IMR-90 (cell line): ENCODE measurements around the gene TMEM60. TPM values are rescaled to one million over a fixed set of nuclear protein-coding genes. Genes with fewer than 3 reads are reported as not detected.

Experiments used
- ATAC-seq: fragments of 200-7000 bp; cut with Tn5 transposase; 2 replicates; pipeline ENCODE4 v1.9.1; 2020; ENCODE audit warnings: low read depth, mild to moderate bottlenecking, moderate library complexity
- BruUV-seq: library from RNA; stranded (reverse); fragments of 400-500 nt; replicated peaks from 2 replicates; lab custom pipeline; 2021; lab: Mats Ljungman, UMichigan
- CTCF ChIA-PET: fragments of 300-600 bp; formaldehyde crosslinking; extraction: SDS; loops from one replicate; lab custom pipeline; 2021; ENCODE audit warnings: antibody characterized with exemption; lab: Yijun Ruan, JAX
- POLR2A ChIA-PET: fragments of 300-600 bp; sonication (Branson Sonifier 250); formaldehyde crosslinking; loops from one replicate; lab custom pipeline; 2022; ENCODE audit warnings: antibody characterized with exemption; ENCODE audit not compliant: unreplicated experiment; lab: Charles Lee
- DNase-seq: peaks from one replicate; pipeline ENCODE4 v3.0.0; 2013
- H2AFZ ChIP-seq: replicated peaks from 2 replicates; pipeline ENCODE3; 2013; ENCODE audit warnings: low read length, mild to moderate bottlenecking; ENCODE audit not compliant: poor library complexity
- H2AK5ac ChIP-seq: 2 replicates; pipeline ENCODE4 v1.6.1; 2013; ENCODE audit warnings: low read depth, low read length, inconsistent platforms
- H2AK9ac ChIP-seq: replicated peaks from 2 replicates; pipeline ENCODE3; 2013; ENCODE audit warnings: mild to moderate bottlenecking, low read depth, low read length, moderate library complexity; ENCODE audit not compliant: poor library complexity
- H2BK120ac ChIP-seq: 2 replicates; pipeline ENCODE4 v1.6.1; 2013; ENCODE audit warnings: low read depth, low read length, inconsistent platforms
- H2BK15ac ChIP-seq: 3 replicates; pipeline ENCODE4 v1.6.1; 2013; ENCODE audit warnings: low read depth, low read length, inconsistent platforms
- H2BK20ac ChIP-seq: 2 replicates; pipeline ENCODE4 v1.6.1; 2013; ENCODE audit warnings: low read depth, mild to moderate bottlenecking, inconsistent platforms, low read length, moderate library complexity
- H2BK5ac ChIP-seq: 2 replicates; pipeline ENCODE4 v1.6.1; 2013; ENCODE audit warnings: mild to moderate bottlenecking, low read depth, low read length, inconsistent platforms; ENCODE audit not compliant: poor library complexity, severe bottlenecking
- H3K14ac ChIP-seq: replicated peaks from 2 replicates; pipeline ENCODE4 v1.6.1; 2013; ENCODE audit warnings: low read depth, low read length, inconsistent platforms
- H3K18ac ChIP-seq: 2 replicates; pipeline ENCODE4 v1.6.1; 2013; ENCODE audit warnings: low read depth, low read length, control low read depth
- H3K23ac ChIP-seq: 2 replicates; pipeline ENCODE4 v1.6.1; 2013; ENCODE audit warnings: low read depth, low read length, inconsistent platforms
- H3K27ac ChIP-seq: 2 replicates; pipeline ENCODE4 v1.5.1; 2013; ENCODE audit warnings: mild to moderate bottlenecking, control low read depth, low read length; ENCODE audit not compliant: insufficient read depth
- H3K27me3 ChIP-seq: 2 replicates; pipeline ENCODE4 v1.6.1; 2013; ENCODE audit warnings: low read length; ENCODE audit not compliant: control insufficient read depth, insufficient read depth
- H3K36me3 ChIP-seq: 2 replicates; pipeline ENCODE4 v1.6.1; 2013; ENCODE audit warnings: low read length, mixed read lengths; ENCODE audit not compliant: control insufficient read depth, insufficient read depth
- H3K4ac ChIP-seq: 2 replicates; pipeline ENCODE4 v1.6.1; 2013; ENCODE audit warnings: low read depth, low read length, inconsistent platforms
- H3K4me1 ChIP-seq: 2 replicates; pipeline ENCODE4 v1.6.1; 2013; ENCODE audit warnings: low read length, mixed read lengths; ENCODE audit not compliant: control insufficient read depth, insufficient read depth
- H3K4me2 ChIP-seq: 2 replicates; pipeline ENCODE4 v1.6.1; 2013; ENCODE audit warnings: low read depth, mild to moderate bottlenecking, control low read depth, low read length, moderate library complexity
- H3K4me3 ChIP-seq: 2 replicates; pipeline ENCODE4 v1.5.1; 2013; ENCODE audit warnings: low read depth, mild to moderate bottlenecking, control low read depth, low read length, moderate library complexity; ENCODE audit not compliant: insufficient read depth
- H3K56ac ChIP-seq: 2 replicates; pipeline ENCODE4 v1.6.1; 2013; ENCODE audit warnings: low read length, inconsistent platforms; ENCODE audit not compliant: insufficient read depth; ENCODE audit errors: extremely low read depth
- H3K79me1 ChIP-seq, 2 experiments: 2 replicates each; pipeline ENCODE4 v1.6.1; 2013; ENCODE audit warnings: low read length in 2 of 2, inconsistent platforms in 1 of 2, low read depth in 1 of 2
- H3K9ac ChIP-seq: 2 replicates; pipeline ENCODE4 v1.6.1; 2013; ENCODE audit warnings: low read depth, low read length, control low read depth
- H3K9me1 ChIP-seq: 2 replicates; pipeline ENCODE4 v1.6.1; 2013; ENCODE audit warnings: low read length, inconsistent platforms; ENCODE audit not compliant: insufficient read depth
- H3K9me3 ChIP-seq: 2 replicates; pipeline ENCODE4 v1.6.1; 2013; ENCODE audit warnings: low read length; ENCODE audit not compliant: control insufficient read depth, insufficient read depth
- H4K20me1 ChIP-seq: 2 replicates; pipeline ENCODE4 v1.6.1; 2013; ENCODE audit warnings: low read length, inconsistent platforms; ENCODE audit not compliant: insufficient read depth
- H4K5ac ChIP-seq: 2 replicates; pipeline ENCODE4 v1.6.1; 2013; ENCODE audit warnings: mild to moderate bottlenecking, low read depth, low read length, control low read depth
- H4K8ac ChIP-seq, 2 experiments: 2 replicates each; pipeline ENCODE4 v1.6.1; 2013; ENCODE audit warnings: low read depth in 2 of 2, low read length in 2 of 2, control low read depth in 1 of 2, inconsistent platforms in 1 of 2
- H4K91ac ChIP-seq: 2 replicates; pipeline ENCODE4 v1.6.1; 2013; ENCODE audit warnings: low read depth, low read length, inconsistent platforms; ENCODE audit not compliant: insufficient read depth
- POLR2A ChIP-seq: IDR thresholded peaks from 2 replicates; pipeline ENCODE4 v1.6.1; 2012; ENCODE audit warnings: mild to moderate bottlenecking, low read depth, low read length
- RFX5 ChIP-seq: IDR thresholded peaks from 2 replicates; pipeline ENCODE4 v1.8.0; 2012; ENCODE audit warnings: low read depth, mild to moderate bottlenecking, low read length, moderate library complexity
- SMC3 ChIP-seq: fragments of 150-350 bp; IDR thresholded peaks from 2 replicates; pipeline ENCODE4 v1.6.1; 2016; ENCODE audit warnings: low read depth, mild to moderate bottlenecking, antibody characterized with exemption, low read length, moderate library complexity
- WGBS, 2 experiments: methylation state at CpG; one replicate each; pipeline versions ENCODE4 v1.1.5 to v1.1.7; 2013; ENCODE audit warnings: missing lambda C conversion rate in 2 of 2; ENCODE audit not compliant: insufficient read length in 1 of 2; ENCODE audit errors: extremely low coverage in 2 of 2; 5-methylcytosine and 5-hydroxymethylcytosine counted together
- dilution Hi-C: fragments of 300-500 bp; cut with HindIII; formaldehyde crosslinking; loops from one replicate; pipeline ENCODE4 v1.14.3; 2018; ENCODE audit warnings: low sequenced_read_pairs; ENCODE audit not compliant: unreplicated experiment
- in situ Hi-C: fragments of 300-500 bp; cut with MboI; formaldehyde crosslinking; loops from 3 replicates; pipeline ENCODE4 v1.14.3; 2019; ENCODE audit warnings: low sequenced_read_pairs, inconsistent platforms, mixed read lengths
- intact Hi-C: fragments of 100-400 bp; cut with micrococcal nuclease; formaldehyde crosslinking; loops from 2 replicates; pipeline ENCODE4 v1.10.0; 2022
- polyA plus RNA-seq, 3 experiments: library from polyadenylated mRNA; depleted of rRNA; stranded (reverse); fragments of >200 nt; gene quantifications; 2 replicates each; pipeline ENCODE4 v1.2.3, GENCODE V29; 2012; ENCODE audit warnings: low replicate concordance in 1 of 3
- total RNA-seq: library from RNA; depleted of rRNA; stranded (reverse); fragments of >200 nt; gene quantifications from 2 replicates; pipeline ENCODE4 v1.2.3, GENCODE V29; 2012
- TF ChIP-seq, protein P1 (sequence below): conservative IDR thresholded peaks from 2 replicates; pipeline ENCODE4 v1.5.1; 2012; ENCODE audit warnings: mild to moderate bottlenecking, low read depth, low read length, improper control_type of control experiment

TMEM60 gene
- total and polyA plus RNA-seq, 2 of the 4 experiments (the other 2 are of a cell fraction), result 9.9 to 17.2 TPM

DNA sequence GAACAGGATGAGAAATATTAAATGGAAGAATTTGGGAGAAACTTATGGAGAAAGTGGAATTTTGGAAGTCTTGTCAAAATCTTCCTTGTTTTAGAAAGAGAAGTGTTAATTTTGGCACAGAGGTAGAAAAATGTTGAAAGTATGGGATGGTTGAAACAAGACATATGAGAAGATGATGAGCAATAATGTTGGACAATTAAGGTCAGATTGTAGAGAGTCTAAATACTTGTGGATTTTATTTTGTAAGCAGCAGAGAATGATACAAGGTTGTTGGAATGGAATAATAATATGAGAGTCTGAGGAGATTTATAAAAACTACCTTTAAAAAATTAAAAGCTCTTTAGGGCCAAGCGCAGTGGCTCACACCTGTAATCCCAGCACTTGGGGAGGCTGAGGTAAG lies 34.9 kb upstream of the TMEM60 start:
- POLR2A ChIA-PET, result no interaction called here
- peak overlapping the region; percentile 94 for H4K91ac ChIP-seq
- no peaks in the 10 kb centered on the region for H3K27me3 ChIP-seq
- peak overlapping the region; percentile 71 for H2BK5ac ChIP-seq
- H3K14ac ChIP-seq, result peak overlapping the region; percentile 67
- in situ Hi-C loops, result no loop called here
- dilution Hi-C loops, result no loop called here
- peak overlapping the region; percentile 39; the same call in 1 of the 2 replicates for H3K27ac ChIP-seq
- no peak overlapping the region for H3K9ac ChIP-seq
- H3K4me2 ChIP-seq, result peak overlapping the region; percentile 36; the same call in 1 of the 2 replicates
- no CpG with 5 or more reads among the region's 1 CpG for WGBS, 2 experiments
- H3K79me1 ChIP-seq, result peaks cover 26 to 62% of the 10 kb centered on the region in 2 experiments
- peak overlapping the region; percentile 83 for H2BK120ac ChIP-seq
- DNase-seq, result peak; percentile 23
- H3K4me1 ChIP-seq, result peaks cover 7% of the 10 kb centered on the region
- no peak overlapping the region; the same call in 1 of the 2 replicates for H3K56ac ChIP-seq
- H3K4ac ChIP-seq, result peak overlapping the region; percentile 56
- peaks cover 12% of the 10 kb centered on the region; the same call in 1 of the 2 replicates for H3K9me1 ChIP-seq
- TF ChIP-seq SMC3 (no peak), RFX5 (no peak), POLR2A (no peak)
- TF ChIP-seq, protein P1, sequence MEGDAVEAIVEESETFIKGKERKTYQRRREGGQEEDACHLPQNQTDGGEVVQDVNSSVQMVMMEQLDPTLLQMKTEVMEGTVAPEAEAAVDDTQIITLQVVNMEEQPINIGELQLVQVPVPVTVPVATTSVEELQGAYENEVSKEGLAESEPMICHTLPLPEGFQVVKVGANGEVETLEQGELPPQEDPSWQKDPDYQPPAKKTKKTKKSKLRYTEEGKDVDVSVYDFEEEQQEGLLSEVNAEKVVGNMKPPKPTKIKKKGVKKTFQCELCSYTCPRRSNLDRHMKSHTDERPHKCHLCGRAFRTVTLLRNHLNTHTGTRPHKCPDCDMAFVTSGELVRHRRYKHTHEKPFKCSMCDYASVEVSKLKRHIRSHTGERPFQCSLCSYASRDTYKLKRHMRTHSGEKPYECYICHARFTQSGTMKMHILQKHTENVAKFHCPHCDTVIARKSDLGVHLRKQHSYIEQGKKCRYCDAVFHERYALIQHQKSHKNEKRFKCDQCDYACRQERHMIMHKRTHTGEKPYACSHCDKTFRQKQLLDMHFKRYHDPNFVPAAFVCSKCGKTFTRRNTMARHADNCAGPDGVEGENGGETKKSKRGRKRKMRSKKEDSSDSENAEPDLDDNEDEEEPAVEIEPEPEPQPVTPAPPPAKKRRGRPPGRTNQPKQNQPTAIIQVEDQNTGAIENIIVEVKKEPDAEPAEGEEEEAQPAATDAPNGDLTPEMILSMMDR, result no peak
- no peak overlapping the region for H3K4me3 ChIP-seq
- BruUV-seq, result no TSS peak
- no peaks in the 10 kb centered on the region for H3K36me3 ChIP-seq
- peak overlapping the region; percentile 66; the same call in 1 of the 2 replicates for H2BK20ac ChIP-seq
- H2AK9ac ChIP-seq, result no peak overlapping the region
- no peak overlapping the region for H2AFZ ChIP-seq
- peak overlapping the region; percentile 44; the same call in 1 of the 2 replicates for H3K23ac ChIP-seq
- H3K9me3 ChIP-seq, result no peaks in the 10 kb centered on the region
- H2BK15ac ChIP-seq, result peak overlapping the region; percentile 98; the same call in 2 of the 3 replicates
- H2AK5ac ChIP-seq, result peak overlapping the region; percentile 99; the same call in 1 of the 2 replicates
- H4K20me1 ChIP-seq, result peaks cover 4% of the 10 kb centered on the region; the same call in 1 of the 2 replicates
- H4K8ac ChIP-seq, result peak overlapping the region; percentile 57 to 63; a peak in 2 of 4 replicates
- CTCF ChIA-PET, result no interaction called here
- ATAC-seq, result peak; percentile 67
- peak overlapping the region; percentile 90; the same call in 1 of the 2 replicates for H3K18ac ChIP-seq
- intact Hi-C loops, result no loop called here
- H4K5ac ChIP-seq, result peak overlapping the region; percentile 88; the same call in 1 of the 2 replicates
